Measurements from ENCODE around the gene KISS1R. TPM values are rescaled to one million over a fixed set of nuclear protein-coding genes. Genes with fewer than 3 reads are reported as not detected.

The KISS1R gene
- total RNA-seq, 4 donors from 2014 or later = not detected

DNA sequence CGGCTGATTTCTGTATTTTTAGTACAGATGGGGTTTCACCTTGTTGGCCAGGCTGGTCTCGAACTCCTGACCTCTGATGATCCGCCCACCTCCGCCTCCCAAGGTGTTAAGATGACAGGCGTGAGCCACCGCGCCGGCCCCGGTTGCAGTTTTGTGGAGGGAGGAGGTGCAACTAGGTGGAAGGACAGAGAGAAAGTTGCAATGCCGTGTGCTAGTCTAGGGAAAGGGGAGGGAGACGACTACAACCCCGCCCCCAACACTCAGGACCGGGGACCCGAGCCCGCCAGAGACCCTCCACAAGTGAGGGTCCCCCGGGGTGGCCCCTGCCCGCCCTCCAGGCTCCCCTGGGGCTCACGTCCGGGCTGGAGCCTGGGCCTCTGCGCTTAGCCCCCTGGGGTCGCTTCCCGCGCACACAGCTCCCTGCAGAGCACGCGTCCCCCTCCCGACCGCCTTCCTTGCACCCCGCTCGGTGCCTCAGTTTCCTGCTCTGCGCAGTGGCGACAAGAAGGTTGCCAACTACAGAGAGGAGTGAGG lies 7.5 kb downstream of the KISS1R start:
- in situ Hi-C loops (cut with MboI; ENCODE audit: low pct_ligation_motif_present in 1 of 4, low pct_unique_long_range_greater_than_20kb in 1 of 4, low sequenced_read_pairs in 3 of 4) = loop anchor here (5.0 to 10.0 kb wide), 5 partner anchors 58 to 160 kb away; partner anchors contain the start of genes WDR18 (in 4 of the 4), CFD (in 3 of the 4) and ELANE (in 1 of the 4)
- no peak for DNase-seq
- TF ChIP-seq, protein P1, sequence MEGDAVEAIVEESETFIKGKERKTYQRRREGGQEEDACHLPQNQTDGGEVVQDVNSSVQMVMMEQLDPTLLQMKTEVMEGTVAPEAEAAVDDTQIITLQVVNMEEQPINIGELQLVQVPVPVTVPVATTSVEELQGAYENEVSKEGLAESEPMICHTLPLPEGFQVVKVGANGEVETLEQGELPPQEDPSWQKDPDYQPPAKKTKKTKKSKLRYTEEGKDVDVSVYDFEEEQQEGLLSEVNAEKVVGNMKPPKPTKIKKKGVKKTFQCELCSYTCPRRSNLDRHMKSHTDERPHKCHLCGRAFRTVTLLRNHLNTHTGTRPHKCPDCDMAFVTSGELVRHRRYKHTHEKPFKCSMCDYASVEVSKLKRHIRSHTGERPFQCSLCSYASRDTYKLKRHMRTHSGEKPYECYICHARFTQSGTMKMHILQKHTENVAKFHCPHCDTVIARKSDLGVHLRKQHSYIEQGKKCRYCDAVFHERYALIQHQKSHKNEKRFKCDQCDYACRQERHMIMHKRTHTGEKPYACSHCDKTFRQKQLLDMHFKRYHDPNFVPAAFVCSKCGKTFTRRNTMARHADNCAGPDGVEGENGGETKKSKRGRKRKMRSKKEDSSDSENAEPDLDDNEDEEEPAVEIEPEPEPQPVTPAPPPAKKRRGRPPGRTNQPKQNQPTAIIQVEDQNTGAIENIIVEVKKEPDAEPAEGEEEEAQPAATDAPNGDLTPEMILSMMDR (IDR thresholded peaks at IDR 0.05) = no peak
- no peak for TF ChIP-seq POLR2AphosphoS5 (IDR thresholded peaks at IDR 0.05)
- TF ChIP-seq POLR2A (IDR thresholded peaks at IDR 0.05) = no peak
- TF ChIP-seq EP300 (IDR thresholded peaks at IDR 0.05; ENCODE audit: low read depth) = no peak
- WGBS, 2 donors (ENCODE audit: low coverage in 1 of 2) = 12% methylated on average over 15 of the region's 31 CpGs; no CpG with 5 or more reads in 1 of the 2 donors
- Histone ChIP-seq H3K4me3 (peak overlapping the region; percentile 85 to 99 (median 88)), H3K27me3 (peaks cover 19% of the 10 kb centered on the region), H3K36me3 (no peaks in the 10 kb centered on the region), H3K27ac (peak overlapping the region; percentile 89 to 92 (median 91)), H3K4me1 (peaks cover 0 to 41% (median 34%) of the 10 kb centered on the region in 4 donors), H3K9me3 (no peaks in the 10 kb centered on the region)
- intact Hi-C loops (cut with DNase I; ENCODE audit: low total_unique reads) = loop anchor here (10.0 kb wide), 1 partner anchor 180 kb away; the partner anchor contains the start of gene GPX4

DNA sequence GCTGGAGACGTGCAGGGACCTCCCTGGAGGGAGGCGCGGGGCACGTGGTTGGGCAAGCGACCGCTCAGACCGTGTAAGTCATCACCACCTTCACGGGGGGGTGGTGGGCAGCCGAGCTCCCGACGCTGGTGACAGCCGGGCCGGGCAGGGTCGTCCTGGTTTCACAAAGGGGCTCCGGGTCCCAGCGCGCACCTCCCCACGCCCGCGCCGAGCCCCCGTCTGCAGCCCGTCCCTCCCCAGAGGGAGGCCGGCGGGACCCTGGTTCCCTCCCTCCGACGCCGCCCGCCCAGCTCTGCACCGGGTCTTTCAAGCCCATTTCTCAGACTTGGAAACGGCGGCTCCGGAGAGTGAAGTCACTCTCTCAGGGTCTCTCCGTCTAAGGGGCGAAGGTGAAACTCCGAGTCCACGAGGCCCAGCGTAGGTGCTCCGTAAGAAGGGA lies 8.0 kb downstream of the KISS1R start:
- peak; percentile 63 for DNase-seq
- H3K4me1 ChIP-seq = peaks cover 0 to 36% (median 29%) of the 10 kb centered on the region in 4 donors

DNA sequence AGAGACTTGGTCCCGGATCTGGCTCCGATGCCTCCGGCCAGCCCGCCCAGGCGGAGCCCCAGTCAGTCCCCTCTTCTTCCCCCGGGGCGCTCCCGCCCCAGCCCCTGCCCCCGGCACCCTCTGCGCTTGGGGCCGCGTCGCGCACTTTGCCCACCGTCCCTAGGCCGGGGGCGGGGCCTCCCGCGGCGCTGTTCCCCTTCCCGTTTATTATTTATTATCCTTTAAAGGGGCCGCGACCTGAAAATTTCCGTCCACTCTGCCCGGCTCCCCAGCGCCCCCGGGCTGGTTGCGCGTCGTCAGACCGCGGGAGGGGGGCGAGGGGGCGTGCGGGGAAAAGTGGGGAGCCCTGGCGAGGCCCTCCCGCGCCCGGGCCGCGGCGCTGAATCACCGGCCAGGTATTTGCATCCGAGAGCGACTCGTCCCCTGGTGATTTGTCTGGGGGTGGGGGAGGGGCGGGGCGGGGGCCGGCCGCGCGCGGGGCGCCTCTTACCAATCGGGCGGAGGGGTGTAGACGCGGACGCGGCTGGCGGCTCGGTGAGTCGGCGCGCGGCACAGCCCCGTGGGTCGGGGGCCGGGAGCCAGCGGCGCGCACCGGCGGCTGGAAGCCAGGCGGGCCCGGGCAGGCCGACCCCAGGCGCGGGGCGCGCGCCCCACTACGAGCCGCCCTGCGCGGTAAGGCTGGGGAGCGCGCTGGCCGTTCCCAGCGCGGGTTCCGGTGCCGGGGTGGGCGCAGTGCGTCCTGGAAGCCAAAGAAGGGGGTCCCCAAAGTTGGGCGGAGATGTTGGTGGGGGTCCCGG lies 8.6 kb downstream of the KISS1R start, which contains the start of gene ARID3A:
Gene ARID3A, plus strand, starts transcription at position 510 of the 797 bp plus-strand sequence. CDS start 3,494 bp downstream, outside the sequence.
- H3K4me1 ChIP-seq = peaks cover 0 to 30% (median 23%) of the 10 kb centered on the region in 4 donors
- no peaks in the 10 kb centered on the region for H3K9me3 ChIP-seq
- H3K36me3 ChIP-seq = no peaks in the 10 kb centered on the region
- DNase-seq = peak; percentile 80
- peak within 1 kb of the TSS; percentile 85 to 99 (median 88) for H3K4me3 ChIP-seq
- H3K27me3 ChIP-seq = peaks cover 8% of the 10 kb centered on the region
- WGBS, 2 donors (ENCODE audit: low coverage in 1 of 2) = 1% methylated on average over 41 of the region's 97 CpGs; no CpG with 5 or more reads in 1 of the 2 donors
- intact Hi-C loops (cut with DNase I; ENCODE audit: low total_unique reads) (loop anchor here (10.0 kb wide), 1 partner anchor 179 kb away; the partner anchor contains the start of gene GPX4), in situ Hi-C loops (cut with MboI; ENCODE audit: low pct_ligation_motif_present in 1 of 4, low pct_unique_long_range_greater_than_20kb in 1 of 4, low sequenced_read_pairs in 3 of 4) (loop anchor here in 3 of 4 donors (10.0 kb wide), 3 partner anchors 59 to 161 kb away; partner anchors contain the start of genes CFD (in 1 of the 3), ELANE (in 1 of the 3) and WDR18 (in 1 of the 3))
- peak in 2 of 3 donors; percentile 19 to 29 for TF ChIP-seq POLR2AphosphoS5 (IDR thresholded peaks at IDR 0.05)
- TF ChIP-seq EP300 (IDR thresholded peaks at IDR 0.05; ENCODE audit: low read depth) = no peak
- H3K27ac ChIP-seq = peak within 1 kb of the TSS; percentile 89 to 92 (median 91)

More for the DNA sequence above, 8.0 kb downstream of the KISS1R start:
- in situ Hi-C loops (cut with MboI; ENCODE audit: low pct_ligation_motif_present in 1 of 4, low pct_unique_long_range_greater_than_20kb in 1 of 4, low sequenced_read_pairs in 3 of 4) (loop anchor here in 3 of 4 donors (10.0 kb wide), 3 partner anchors 60 to 160 kb away; partner anchors contain the start of genes CFD (in 1 of the 3), ELANE (in 1 of the 3) and WDR18 (in 1 of the 3)), intact Hi-C loops (cut with DNase I; ENCODE audit: low total_unique reads) (loop anchor here (10.0 kb wide), 1 partner anchor 180 kb away; the partner anchor contains the start of gene GPX4)
- Histone ChIP-seq H3K4me3 (peak overlapping the region; percentile 85 to 99 (median 88)), H3K36me3 (no peaks in the 10 kb centered on the region), H3K27ac (peak overlapping the region; percentile 89 to 92 (median 91)), H3K9me3 (no peaks in the 10 kb centered on the region), H3K27me3 (peaks cover 14% of the 10 kb centered on the region)
- WGBS, 2 donors (ENCODE audit: low coverage in 1 of 2) = 0 to 1% methylated on average over 8 to 14 of the region's 39 CpGs
- TF ChIP-seq, protein P1 (IDR thresholded peaks at IDR 0.05) = no peak
- no peak for TF ChIP-seq EP300 (IDR thresholded peaks at IDR 0.05; ENCODE audit: low read depth)
- no peak for TF ChIP-seq POLR2AphosphoS5 (IDR thresholded peaks at IDR 0.05)
- TF ChIP-seq POLR2A (IDR thresholded peaks at IDR 0.05) = no peak

DNA sequence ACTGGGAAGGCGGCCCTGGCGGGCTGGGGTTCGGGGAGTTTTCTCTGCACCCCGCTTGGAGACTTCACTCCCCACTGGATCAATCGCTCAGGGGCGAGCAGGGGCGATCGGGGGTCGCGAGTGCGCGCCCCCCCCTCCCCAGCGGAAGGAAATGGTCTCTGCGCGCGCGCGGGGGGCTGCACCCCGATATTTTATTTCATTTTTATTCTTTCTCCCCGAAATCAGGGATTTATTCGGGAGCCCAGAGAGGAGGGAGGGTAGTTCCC lies 9.1 kb downstream of the KISS1R start:
- intact Hi-C loops (cut with DNase I; ENCODE audit: low total_unique reads) (loop anchor here (10.0 kb wide), 1 partner anchor 179 kb away; the partner anchor contains the start of gene GPX4), in situ Hi-C loops (cut with MboI; ENCODE audit: low pct_ligation_motif_present in 1 of 4, low pct_unique_long_range_greater_than_20kb in 1 of 4, low sequenced_read_pairs in 3 of 4) (loop anchor here in 3 of 4 donors (10.0 kb wide), 3 partner anchors 59 to 161 kb away; partner anchors contain the start of genes CFD (in 1 of the 3), ELANE (in 1 of the 3) and WDR18 (in 1 of the 3))
- Histone ChIP-seq H3K27ac (peak overlapping the region; percentile 89 to 92 (median 91)), H3K4me1 (peaks cover 0 to 30% (median 23%) of the 10 kb centered on the region in 4 donors), H3K9me3 (no peaks in the 10 kb centered on the region), H3K4me3 (peak overlapping the region; percentile 85 to 99 (median 88)), H3K36me3 (no peaks in the 10 kb centered on the region), H3K27me3 (peaks cover 3% of the 10 kb centered on the region)
- TF ChIP-seq POLR2A (IDR thresholded peaks at IDR 0.05) = no peak
- TF ChIP-seq, protein P1 (IDR thresholded peaks at IDR 0.05) = no peak
- TF ChIP-seq EP300 (IDR thresholded peaks at IDR 0.05; ENCODE audit: low read depth) = no peak
- TF ChIP-seq POLR2AphosphoS5 (IDR thresholded peaks at IDR 0.05) = no peak
- 0% methylated on average over 17 of the region's 21 CpGs; no CpG with 5 or more reads in 1 of the 2 donors for WGBS, 2 donors (ENCODE audit: low coverage in 1 of 2)
- DNase-seq = no peak
